Measurements from ENCODE around the gene NRARP.
"Not testable (repeated sequence)": the region's sequence is repeated elsewhere in the genome, so short reads cannot be mapped to it uniquely, and the experiment has no call there.

The NRARP gene

DNA sequence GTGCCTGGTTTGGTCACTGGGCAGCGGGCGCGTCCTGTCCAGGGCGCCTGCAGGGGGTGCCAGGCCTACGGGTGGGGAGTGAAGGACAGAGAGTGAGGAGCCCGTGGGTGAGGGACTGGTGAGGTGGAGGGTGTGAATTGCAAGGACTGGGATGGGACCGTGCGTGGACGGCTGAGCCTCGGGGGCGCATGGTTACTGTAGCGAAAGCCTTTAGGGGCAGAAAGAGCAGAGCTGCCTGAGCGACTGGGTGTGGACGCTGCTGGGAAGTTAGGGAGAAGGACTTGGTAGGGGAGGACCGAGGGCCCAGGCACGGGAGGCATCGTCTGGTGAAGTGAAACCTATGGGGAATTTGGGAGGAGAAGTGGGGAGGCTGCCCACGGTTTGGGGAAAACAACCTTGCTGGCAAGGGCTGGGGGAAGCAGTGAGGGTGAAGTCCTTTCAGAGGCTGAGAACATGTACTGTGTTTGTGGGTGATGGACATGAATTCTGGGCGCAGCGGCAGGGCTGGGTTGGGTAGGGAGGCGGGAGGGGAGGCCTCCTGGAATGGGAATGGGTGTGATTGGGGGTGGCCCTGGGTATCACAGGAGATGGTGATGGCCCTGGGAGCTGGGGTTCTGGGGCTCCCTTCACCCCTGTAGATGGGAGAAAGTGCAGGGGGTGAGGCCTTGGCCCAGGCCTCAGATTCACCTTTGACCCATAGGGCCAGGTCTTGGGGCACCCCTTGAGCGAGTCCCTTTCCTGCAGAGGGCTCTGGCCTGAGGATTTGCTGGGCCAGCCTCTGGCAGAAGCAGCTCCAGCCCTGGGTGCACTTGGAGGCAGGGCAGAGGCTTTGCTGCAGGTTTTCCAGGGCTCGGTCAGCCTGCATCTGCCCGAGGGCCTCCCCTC is 26.2 kb downstream of the NRARP start:
- DNase-seq = no peak

- DNase-seq = no peak
Observed at GRCh38 chr9:137275203-137275587, 26.9 kb downstream of the NRARP start.

GRCh38 chr9:137273611-137274320 is 28.3 kb downstream of the NRARP start:
- no peak for DNase-seq

- no peak for DNase-seq
Observed at GRCh38 chr9:137273095-137273490, 29.0 kb downstream of the NRARP start.

DNA sequence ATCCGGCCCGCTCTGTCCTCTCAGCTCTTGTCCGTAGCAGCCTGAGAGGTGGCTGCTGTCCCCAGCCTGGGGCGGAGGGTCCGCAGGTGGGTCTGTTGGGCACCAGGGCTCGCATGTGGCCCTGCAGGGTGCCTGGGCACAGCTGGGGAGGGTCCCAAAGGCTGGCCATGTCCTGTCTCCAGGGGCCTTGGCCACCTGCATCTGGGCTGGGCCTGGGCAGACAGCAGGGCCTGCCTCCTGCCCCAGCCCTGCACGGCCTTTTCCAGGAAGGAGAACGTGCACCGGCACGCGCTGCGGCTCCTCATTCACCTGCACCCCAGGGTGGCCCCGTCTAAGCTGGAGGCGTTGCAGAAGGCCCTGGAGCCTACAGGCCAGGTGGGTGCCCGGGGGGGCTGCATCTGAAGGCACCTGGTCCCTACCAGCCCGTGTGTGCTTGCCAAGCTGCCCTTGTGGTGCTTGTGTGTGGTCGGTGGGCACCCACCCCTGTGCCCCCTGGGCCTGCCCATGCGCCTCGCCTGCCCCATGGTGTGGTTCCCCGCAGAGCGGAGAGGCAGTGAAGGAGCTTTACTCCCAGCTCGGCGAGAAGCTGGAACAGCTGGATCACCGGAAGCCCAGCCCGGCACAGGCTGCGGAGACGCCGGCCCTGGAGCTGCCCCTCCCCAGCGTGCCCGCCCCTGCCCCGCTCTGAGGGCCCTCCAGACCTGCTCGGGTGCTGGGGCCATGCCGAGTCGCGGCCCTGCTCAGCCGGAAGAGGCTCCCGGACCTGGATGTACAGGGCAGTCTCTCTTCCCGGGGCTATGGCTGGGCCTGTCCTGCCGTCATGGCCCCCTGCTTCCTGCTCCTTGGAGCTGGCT is 29.6 kb downstream of the NRARP start:
- DNase-seq = no peak

GRCh38 chr9:137271696-137272076 is 30.4 kb downstream of the NRARP start:
- DNase-seq = no peak

DNA sequence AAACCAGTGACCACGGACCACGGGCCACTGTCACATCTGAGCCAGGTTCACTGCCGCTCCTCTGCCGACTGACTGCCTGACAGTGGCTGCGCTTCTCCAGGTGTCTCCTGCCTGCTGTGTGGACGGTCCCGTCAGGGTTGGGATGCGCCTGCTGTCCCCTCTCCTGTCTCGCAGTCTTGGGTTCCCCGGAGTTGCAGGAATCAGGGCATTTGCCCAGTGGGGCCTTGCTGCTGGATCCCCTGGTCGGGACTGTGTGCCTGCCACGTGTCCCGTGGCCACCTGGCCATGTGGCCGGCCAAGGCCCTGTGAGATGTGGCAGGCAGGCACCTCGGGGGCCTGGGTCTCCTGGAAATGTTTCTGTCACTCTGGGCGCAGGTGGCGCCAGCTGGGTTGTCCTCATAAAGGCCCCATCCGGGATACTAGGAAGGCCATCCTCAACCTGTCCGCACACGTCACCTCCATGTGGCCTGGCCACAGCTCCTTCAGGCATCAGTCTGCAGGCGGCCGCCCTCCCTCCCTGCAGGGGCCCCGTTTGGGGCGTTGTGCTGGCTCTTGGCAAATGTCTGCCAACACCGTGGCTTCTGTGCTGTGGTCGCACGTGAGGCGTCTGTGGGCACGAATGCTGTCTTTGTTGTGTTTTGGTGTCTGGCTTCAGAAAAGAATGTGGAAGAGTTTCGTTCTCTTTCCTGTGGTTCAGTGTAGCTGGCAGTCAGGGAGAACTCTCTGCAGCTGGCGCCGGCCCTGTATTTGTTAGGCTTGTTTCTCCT is 31.0 kb downstream of the NRARP start:
- DNase-seq = no peak

GRCh38 chr9:137269231-137269772 is 32.8 kb downstream of the NRARP start:
- DNase-seq = no peak

DNA sequence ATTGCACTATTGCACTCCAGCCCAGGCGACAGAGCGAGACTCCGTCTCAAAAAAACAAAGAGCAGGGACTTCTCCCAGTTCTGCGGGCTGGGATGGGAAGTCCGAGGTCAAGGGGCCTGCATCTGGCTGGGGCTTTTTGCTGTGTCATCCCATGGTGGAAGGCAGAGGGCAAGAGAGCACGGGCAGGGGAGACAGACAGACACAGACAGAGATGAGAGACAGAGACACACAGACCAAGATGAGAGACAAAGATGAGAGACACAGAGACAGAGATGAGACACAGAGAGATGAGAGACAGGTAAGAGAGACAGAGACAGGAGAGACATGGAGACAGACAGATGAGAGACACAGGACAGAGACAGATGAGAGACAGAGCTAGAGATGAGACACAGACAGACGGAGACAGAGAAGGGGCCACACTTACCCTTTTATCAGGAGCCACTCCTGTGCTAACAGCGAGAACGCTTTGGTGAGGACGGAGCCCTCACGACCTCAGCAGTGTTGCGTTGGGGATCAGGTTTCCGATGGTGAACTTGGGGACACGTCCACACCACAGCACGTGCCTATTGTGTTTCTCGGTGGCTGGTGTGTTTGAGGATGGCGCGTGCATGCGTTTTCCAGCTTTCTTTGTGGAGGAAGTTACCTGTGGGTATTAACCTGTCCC is 33.4 kb downstream of the NRARP start:
- no peak for DNase-seq

DNA sequence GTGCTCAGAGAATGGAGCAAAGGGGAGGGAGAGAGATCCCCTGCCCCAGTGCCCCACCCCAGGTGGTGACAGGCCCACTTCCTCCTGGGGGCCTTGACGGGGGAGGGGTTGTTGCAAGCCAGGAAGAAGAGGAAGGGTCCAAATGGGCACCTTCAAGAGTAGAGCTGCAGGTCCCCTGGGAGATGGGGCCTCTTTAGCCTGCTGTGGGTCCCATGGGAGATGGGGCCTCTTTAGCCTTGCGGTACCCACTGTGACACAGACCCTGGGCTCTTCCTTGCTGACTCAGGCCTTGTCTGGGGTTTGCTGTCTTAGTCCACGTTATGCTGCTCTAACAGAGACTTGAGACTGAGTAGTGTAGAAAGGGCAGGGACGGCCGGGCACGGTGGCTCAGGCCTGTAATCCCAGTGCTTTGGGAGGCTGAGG is 34.1 kb downstream of the NRARP start:
- no peak for DNase-seq

DNA sequence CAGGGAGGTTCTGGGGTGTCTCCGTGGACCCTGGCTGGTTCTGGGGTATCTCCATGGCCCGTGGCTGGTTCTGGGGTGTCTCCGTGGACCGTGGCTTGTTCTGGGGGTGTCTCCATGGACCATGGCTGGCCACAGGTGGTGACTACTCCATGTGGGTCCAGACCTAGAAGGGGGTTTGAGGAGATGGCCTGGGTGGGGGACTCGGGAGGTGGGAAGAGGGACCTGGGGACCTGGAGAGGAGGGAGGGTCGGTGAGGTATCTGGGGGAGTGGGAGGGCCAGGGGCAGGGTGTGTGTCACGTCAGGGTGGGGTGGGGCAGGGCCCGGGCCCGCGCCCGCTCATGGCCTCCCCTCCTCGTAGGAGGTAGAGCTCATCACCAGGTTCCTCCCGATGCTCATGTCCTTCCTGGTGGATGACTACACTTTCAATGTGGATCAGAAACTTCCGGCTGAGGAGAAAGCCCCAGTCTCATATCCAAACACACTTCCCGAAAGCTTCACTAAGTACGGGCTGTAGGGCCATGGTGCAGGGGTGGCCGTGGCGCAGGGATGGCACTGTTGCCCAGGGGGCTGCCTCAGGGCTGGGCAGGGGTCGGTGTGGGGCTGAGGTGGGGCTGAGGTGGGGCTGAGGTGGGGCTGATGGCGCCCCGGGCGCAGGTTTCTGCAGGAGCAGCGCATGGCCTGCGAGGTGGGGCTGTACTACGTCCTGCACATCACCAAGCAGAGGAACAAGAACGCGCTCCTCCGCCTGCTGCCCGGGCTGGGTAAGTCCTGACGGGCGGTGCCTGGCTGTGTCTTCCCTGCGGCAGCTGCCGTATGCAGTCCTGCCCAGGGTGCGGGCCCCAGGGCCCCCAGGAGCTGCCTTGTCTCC is 35.3 kb downstream of the NRARP start:
- no peak for DNase-seq

- DNase-seq = no peak
Observed at GRCh38 chr9:137266162-137266527, 35.9 kb downstream of the NRARP start.

DNA sequence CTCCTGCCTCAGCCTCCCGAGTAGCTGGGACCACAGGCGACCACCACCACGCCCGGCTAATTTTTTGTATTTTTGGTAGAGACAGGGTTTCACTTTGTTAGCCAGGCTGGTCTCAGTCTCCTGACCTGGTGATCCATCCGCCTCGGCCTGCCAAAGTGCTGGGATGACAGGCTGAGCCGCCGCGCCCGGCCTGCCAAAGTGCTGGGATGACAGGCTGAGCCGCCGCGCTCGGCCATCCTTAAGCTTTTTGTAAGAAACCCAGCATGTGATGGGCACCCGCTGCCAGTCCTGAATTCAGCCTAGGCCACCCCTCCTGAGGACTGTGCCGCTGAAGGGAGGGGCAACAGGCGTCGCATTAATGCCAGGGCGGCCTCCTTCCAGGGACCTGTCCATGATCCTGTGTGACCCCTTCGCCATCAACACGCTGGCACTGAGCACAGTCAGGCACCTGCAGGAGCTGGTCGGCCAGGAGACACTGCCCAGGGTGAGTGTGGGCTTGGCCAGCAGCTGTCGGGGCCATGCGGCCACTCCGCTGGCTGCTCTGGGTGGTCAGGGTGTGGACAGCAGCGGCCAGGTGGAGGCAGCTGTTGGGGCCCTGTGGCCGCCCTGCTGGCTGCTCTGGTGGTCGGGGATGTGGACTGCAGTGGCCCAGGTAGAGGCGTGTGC is 36.4 kb downstream of the NRARP start:
- no peak for DNase-seq

- DNase-seq = no peak
Observed at GRCh38 chr9:137264067-137264466, 38.0 kb downstream of the NRARP start.

DNA sequence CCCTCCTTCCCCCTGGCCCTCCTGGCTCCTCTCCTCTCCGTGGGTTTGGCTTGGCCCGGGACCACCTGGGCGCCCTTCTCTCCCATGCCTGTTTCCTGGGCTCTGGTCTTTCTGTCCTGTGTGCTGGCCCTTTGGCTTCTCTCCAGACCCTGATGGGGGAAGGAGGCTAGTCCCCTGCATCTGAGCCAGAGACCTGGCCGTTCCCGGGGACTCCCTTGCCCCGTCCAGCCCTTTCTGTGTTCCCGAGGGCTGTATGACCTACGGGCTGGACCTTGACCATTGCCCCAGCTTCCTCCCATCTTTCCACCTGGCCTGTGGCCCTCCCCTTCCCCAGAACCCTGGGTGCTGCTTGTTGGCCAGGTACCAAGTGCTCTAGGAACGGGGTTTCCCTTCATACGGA is 38.6 kb downstream of the NRARP start:
- DNase-seq = no peak

GRCh38 chr9:137262909-137263285 is 39.2 kb downstream of the NRARP start:
- no peak for DNase-seq

- not testable (repeated sequence) for DNase-seq
Observed at GRCh38 chr9:137262173-137262908, 39.7 kb downstream of the NRARP start.

DNA sequence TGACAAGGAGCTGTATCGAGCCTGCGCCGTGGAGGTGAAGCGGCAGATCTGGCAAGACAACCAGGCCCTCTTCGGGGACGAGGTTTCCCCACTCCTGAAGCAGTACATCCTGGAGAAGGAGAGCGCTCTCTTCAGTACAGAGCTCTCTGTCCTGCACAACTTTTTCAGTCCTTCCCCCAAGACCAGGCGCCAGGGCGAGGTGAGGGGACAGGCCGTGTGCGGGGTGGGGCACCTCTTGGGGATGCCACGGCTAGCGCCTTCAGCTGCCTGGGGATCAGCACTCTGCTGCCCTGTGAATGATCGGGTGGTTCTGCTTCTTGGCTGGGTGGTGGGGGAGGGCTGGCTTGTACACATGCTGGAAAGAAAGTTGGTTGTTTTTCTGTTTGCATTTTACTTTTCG is 45.2 kb downstream of the NRARP start:
- no peak for DNase-seq

DNA sequence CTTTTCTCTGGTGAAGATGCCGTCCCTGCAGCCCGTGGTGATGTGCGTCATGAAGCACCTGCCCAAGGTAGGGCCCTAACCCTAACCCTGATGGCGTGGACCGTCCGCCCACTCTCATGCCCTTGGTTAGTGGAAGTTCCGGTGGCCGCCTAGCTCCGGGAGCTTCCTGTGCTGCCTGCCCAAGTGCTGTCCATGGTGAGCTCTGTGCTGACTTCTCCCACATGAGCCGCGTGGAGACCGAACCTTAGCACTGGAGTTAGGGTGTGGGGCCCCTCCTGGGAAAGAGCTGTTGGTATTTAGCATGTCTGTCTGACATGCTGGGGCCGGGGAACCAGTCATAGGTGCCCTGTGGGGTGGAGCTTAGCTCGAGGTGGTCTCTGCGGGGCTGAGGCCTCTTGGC is 45.7 kb downstream of the NRARP start:
- DNase-seq = no peak

Data from stimulated activated CD4-positive, alpha-beta T cell treated with anti-CD3 and anti-CD28 coated beads, Interleukin-4, amount 100 ng/mL, for 4 hours (primary cell).